HepG2 (cell line): ENCODE results near the gene CELF6. TPM values are rescaled to one million over a fixed set of nuclear protein-coding genes. Genes with fewer than 3 reads are reported as not detected.
A peak's percentile ranks its signal among the peaks of the same experiment; 100 is the strongest.

Experiments used
- ATAC-seq: fragments of 200-7000 bp; cut with Tn5 transposase; 3 replicates; pipeline ENCODE4 v1.9.1; 2020; ENCODE audit warnings: mild to moderate bottlenecking, moderate library complexity
- BruUV-seq: library from RNA; stranded (reverse); fragments of 400-500 nt; replicated peaks from 2 replicates; lab custom pipeline; 2021; lab: Mats Ljungman, UMichigan
- CTCF ChIA-PET: fragments of 300-600 bp; formaldehyde crosslinking; extraction: SDS; loops from one replicate; lab custom pipeline; 2021; ENCODE audit warnings: low total read pairs, inconsistent platforms, low intra/inter-chr PET ratio; lab: Yijun Ruan, JAX
- POLR2A ChIA-PET: fragments of 350-600 bp; sonication (Branson Sonifier 250); formaldehyde crosslinking; loops from one replicate; lab custom pipeline; 2020; ENCODE audit warnings: antibody characterized with exemption, inconsistent platforms; lab: Yijun Ruan, JAX
- DNase-seq: peaks from one replicate; pipeline ENCODE4 v3.0.0-alpha.2; 2015; ENCODE audit warnings: low spot score
- FAIRE-seq: peaks from 3 replicates; lab custom pipeline; 2011; peaks lifted over from hg19 to GRCh38; lab: Jason Lieb, UNC
- H2AFZ ChIP-seq: one replicate; pipeline ENCODE4 v1.6.1; 2011; ENCODE audit warnings: low read length, inconsistent platforms
- H3K27ac ChIP-seq: fragments of 300-600 bp; 3 replicates; pipeline ENCODE4 v1.8.0; 2011; ENCODE audit warnings: mixed run types, mild to moderate bottlenecking, mixed read lengths, low read length, inconsistent platforms; ENCODE audit not compliant: insufficient read depth; ENCODE audit errors: extremely low read length
- H3K27me3 ChIP-seq, 2 experiments: fragments of 200-600 bp in 1 of 2; 2 replicates in 1 of 2; 3 replicates in 1 of 2; pipeline versions ENCODE4 v1.6.0 to v1.8.0; 2011; ENCODE audit warnings: low read length in 2 of 2, mild to moderate bottlenecking in 2 of 2, moderate library complexity in 2 of 2, inconsistent platforms in 1 of 2; ENCODE audit not compliant: insufficient read depth in 2 of 2, control insufficient read depth in 1 of 2
- H3K36me3 ChIP-seq, 2 experiments: fragments of 200-600 bp in 1 of 2; replicated peaks in 1 of 2; 2 replicates in 1 of 2; 3 replicates in 1 of 2; pipeline versions ENCODE4 v1.5.1 to v1.8.0; 2011; ENCODE audit warnings: low read length in 2 of 2, inconsistent platforms in 1 of 2; ENCODE audit not compliant: insufficient read depth in 2 of 2, control insufficient read depth in 1 of 2
- H3K4me1 ChIP-seq: 2 replicates; pipeline ENCODE4 v1.5.1; 2012; ENCODE audit warnings: low read length, inconsistent platforms; ENCODE audit not compliant: insufficient read depth
- H3K4me2 ChIP-seq: 2 replicates; pipeline ENCODE4 v1.6.0; 2011; ENCODE audit warnings: low read depth, low read length, inconsistent platforms
- H3K4me3 ChIP-seq, 3 experiments: fragments of 200-600 bp in 1 of 3; sonication (generic), shearing (Covaris generic) in 1 of 3; replicated peaks in 1 of 3; 2 replicates each; pipeline ENCODE4 v1.5.1; 2011 to 2016; ENCODE audit warnings: low read length in 3 of 3, inconsistent platforms in 2 of 3, low read depth in 2 of 3, mild to moderate bottlenecking in 2 of 3, control low read depth in 1 of 3, mixed read lengths in 1 of 3; ENCODE audit not compliant: insufficient read depth in 1 of 3
- H3K79me2 ChIP-seq: one replicate; pipeline ENCODE4 v1.6.1; 2011; ENCODE audit warnings: low read length, inconsistent platforms; ENCODE audit not compliant: insufficient read depth
- H3K9ac ChIP-seq: 2 replicates; pipeline ENCODE4 v1.6.0; 2011; ENCODE audit warnings: mild to moderate bottlenecking, low read depth, low read length, inconsistent platforms; ENCODE audit not compliant: insufficient read depth
- H3K9me3 ChIP-seq: 2 replicates; pipeline ENCODE4 v1.5.1; 2012; ENCODE audit warnings: mild to moderate bottlenecking, low read length
- H4K20me1 ChIP-seq: 2 replicates; pipeline ENCODE4 v1.6.0; 2011; ENCODE audit warnings: inconsistent platforms, mild to moderate bottlenecking, low read length, moderate library complexity; ENCODE audit not compliant: insufficient read depth
- ESRRA ChIP-seq: sonication (generic); formaldehyde crosslinking; IDR thresholded peaks from 2 replicates; pipeline ENCODE4 v1.5.1; 2020; ENCODE audit warnings: mild to moderate bottlenecking, low read depth, missing genetic modification reagents
- NR2F6 ChIP-seq, 2 experiments: IDR thresholded peaks; 2 replicates each; pipeline ENCODE4 v1.6.1; 2016; ENCODE audit warnings: antibody characterized with exemption in 1 of 2, mild to moderate bottlenecking in 1 of 2
- REL ChIP-seq: sonication (generic); formaldehyde crosslinking; conservative IDR thresholded peaks from 2 replicates; pipeline ENCODE4 v1.8.0; 2022; ENCODE audit warnings: mild to moderate bottlenecking, missing genetic modification reagents, moderate library complexity
- RFX3 ChIP-seq: IDR thresholded peaks from 2 replicates; pipeline ENCODE4 v1.6.1; 2016; ENCODE audit warnings: missing biosample characterization, missing genetic modification reagents
- ZBTB43 ChIP-seq: sonication (generic); formaldehyde crosslinking; conservative IDR thresholded peaks from 2 replicates; pipeline ENCODE4 v1.4.0; 2020; ENCODE audit warnings: missing genetic modification reagents
- ZKSCAN5 ChIP-seq: sonication (generic); formaldehyde crosslinking; IDR thresholded peaks from 2 replicates; pipeline ENCODE4 v1.5.1; 2020; ENCODE audit warnings: mild to moderate bottlenecking, missing genetic modification reagents
- ZNF121 ChIP-seq: sonication (generic); formaldehyde crosslinking; IDR thresholded peaks from 2 replicates; pipeline ENCODE4 v1.5.0; 2020; ENCODE audit warnings: mild to moderate bottlenecking, missing genetic modification reagents
- ZNF513 ChIP-seq: sonication (generic); formaldehyde crosslinking; conservative IDR thresholded peaks from 2 replicates; pipeline ENCODE4 v1.5.0; 2020; ENCODE audit warnings: missing genetic modification reagents
- ZNF547 ChIP-seq: sonication (generic); formaldehyde crosslinking; IDR thresholded peaks from 2 replicates; pipeline ENCODE4 v1.5.1; 2020; ENCODE audit warnings: mild to moderate bottlenecking, missing genetic modification reagents
- ZNF549 ChIP-seq: sonication (generic); formaldehyde crosslinking; IDR thresholded peaks from 2 replicates; pipeline ENCODE4 v1.5.0; 2020; ENCODE audit warnings: missing genetic modification reagents
- ZNF703 ChIP-seq: sonication (generic); formaldehyde crosslinking; IDR thresholded peaks from 2 replicates; pipeline ENCODE4 v1.5.1; 2020; ENCODE audit warnings: missing genetic modification reagents, mild to moderate bottlenecking, moderate library complexity, borderline replicate concordance
- ZSCAN20 ChIP-seq: sonication (generic); formaldehyde crosslinking; IDR thresholded peaks from 2 replicates; pipeline ENCODE4 v1.4.0; 2020; ENCODE audit warnings: missing genetic modification reagents, mild to moderate bottlenecking, borderline replicate concordance
- WGBS: methylation state at CpG from one replicate; pipeline ENCODE4 v1.1.6; 2017; ENCODE audit warnings: low lambda C conversion rate; 5-methylcytosine and 5-hydroxymethylcytosine counted together
- in situ Hi-C: cut with HindIII; loops from 2 replicates; pipeline ENCODE4 v1.10.0; 2017; ENCODE audit warnings: low pct_unique_long_range_greater_than_20kb; ENCODE audit not compliant: extremely low pct_ligation_motif_present
- intact Hi-C: fragments of 100-400 bp; cut with micrococcal nuclease; formaldehyde crosslinking; loops from one replicate; pipeline ENCODE4 v1.10.0; 2022; ENCODE audit not compliant: unreplicated experiment
- polyA plus RNA-seq, 8 experiments: library from polyadenylated mRNA; depleted of rRNA in 3 of 8; stranded (reverse) in 7 of 8; unstranded in 1 of 8; fragments of >200 nt; fragmentation: Illumina TruSeq in 4 of 8; extraction: Trizol in 4 of 8; gene quantifications; 2 replicates each; pipeline versions ENCODE4 v1.2.1 to v1.2.3, GENCODE V29; 2011 to 2016; ENCODE audit warnings: low read depth in 4 of 8, missing spikeins in 1 of 8, mixed read lengths in 1 of 8; ENCODE audit not compliant: insufficient read depth in 1 of 8
- total RNA-seq, 5 experiments: library from RNA; depleted of rRNA; stranded (reverse); fragments of >200 nt; fragmentation: Illumina TruSeq; extraction: Trizol; gene quantifications; 2 replicates each; pipeline ENCODE4 v1.2.3, GENCODE V29; 2016; ENCODE audit warnings: low read depth in 1 of 5
- TF ChIP-seq, protein P1 (sequence below), 2 experiments: IDR thresholded peaks; 2 replicates each; pipeline ENCODE4 v1.6.1; 2011 to 2012; ENCODE audit warnings: low read length in 2 of 2, borderline replicate concordance in 1 of 2, low read depth in 1 of 2, mild to moderate bottlenecking in 1 of 2, moderate library complexity in 1 of 2

Gene CELF6
- total and polyA plus RNA-seq, 2 of the 13 experiments (the other 11 are each of a cell fraction or from before 2014, with no cell fraction given): 0.49 to 0.94 TPM

DNA sequence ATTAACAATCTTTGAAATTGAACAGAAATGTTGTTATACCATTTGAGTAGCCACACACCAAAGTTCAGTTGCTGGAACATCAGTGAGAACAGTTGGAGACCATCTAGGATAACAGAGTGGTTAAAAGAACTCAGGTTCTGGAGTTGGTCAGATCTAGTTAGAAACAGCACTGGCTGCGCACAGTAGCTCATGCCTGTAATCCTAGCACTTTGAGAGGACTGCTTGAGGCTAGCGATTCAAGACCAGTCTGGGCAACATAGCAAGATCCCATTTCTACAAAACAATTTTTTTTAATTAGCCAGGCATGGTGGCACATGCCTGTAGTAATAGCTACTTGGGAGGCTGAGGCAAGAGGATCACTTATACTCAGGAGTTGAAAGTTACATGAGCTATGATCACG lies 81.4 kb downstream of the CELF6 start:
- Histone ChIP-seq H2AFZ (no peak overlapping the region), H3K36me3 (no peaks in the 10 kb centered on the region), H4K20me1 (no peaks in the 10 kb centered on the region), H3K4me2 (no peak overlapping the region), H3K27me3 (peaks cover 0 to 6% of the 10 kb centered on the region in 2 experiments; a peak in 2 of 5 replicates), H3K4me3 (no peak overlapping the region), H3K4me1 (peaks cover 43% of the 10 kb centered on the region), H3K79me2 (no peaks in the 10 kb centered on the region), H3K9me3 (no peaks in the 10 kb centered on the region), H3K9ac (no peak overlapping the region), H3K27ac (no peak overlapping the region)
- DNase-seq: no peak
- no peak for ATAC-seq
- intact Hi-C loops: no loop called here
- FAIRE-seq: peak; percentile 52
- 100% methylated on average over 3 of the region's 3 CpGs for WGBS
- POLR2A ChIA-PET: no interaction called here
- CTCF ChIA-PET: no interaction called here
- peak; percentile 55 for TF ChIP-seq ZNF121 (CRISPR knock-in tag)
- no peak for TF ChIP-seq ESRRA (CRISPR knock-in tag)
- no peak for TF ChIP-seq ZNF513
- in situ Hi-C loops: no loop called here
- no TSS peak for BruUV-seq

GRCh38 chr15:72237853-72238224 lies 82.1 kb downstream of the CELF6 start:
- no peaks in the 10 kb centered on the region for H4K20me1 ChIP-seq
- peak overlapping the region; percentile 72 for H3K4me2 ChIP-seq
- no peak for DNase-seq
- in situ Hi-C loops (no loop called here), intact Hi-C loops (no loop called here)
- no peak overlapping the region for H3K4me3 ChIP-seq
- CTCF ChIA-PET: no interaction called here
- peaks cover 0 to 6% of the 10 kb centered on the region in 2 experiments; a peak in 2 of 5 replicates for H3K27me3 ChIP-seq
- H3K36me3 ChIP-seq: no peaks in the 10 kb centered on the region
- H3K4me1 ChIP-seq: peaks cover 47% of the 10 kb centered on the region
- no peak overlapping the region for H3K9ac ChIP-seq
- H3K79me2 ChIP-seq: no peaks in the 10 kb centered on the region
- no peak overlapping the region for H3K27ac ChIP-seq
- H3K9me3 ChIP-seq: no peaks in the 10 kb centered on the region
- POLR2A ChIA-PET: interaction anchor here (0.7 to 2.0 kb wide), 3 partner anchors 11 to 138 kb away, joined by 3 to 9 read pairs (median 6); partner anchors contain the start of gene HEXA
- 67% methylated on average over 1 of the region's 1 CpG for WGBS
- ATAC-seq: no peak
- FAIRE-seq: no peak
- peak overlapping the region; percentile 32 for H2AFZ ChIP-seq
- BruUV-seq: no TSS peak
- TF ChIP-seq RFX3: no peak
- TF ChIP-seq ZBTB43 (CRISPR knock-in tag): no peak
- no peak for TF ChIP-seq REL
- TF ChIP-seq ZSCAN20 (CRISPR knock-in tag): no peak
- TF ChIP-seq ZNF549: no peak
- TF ChIP-seq ZNF703 (CRISPR knock-in tag): no peak
- no peak for TF ChIP-seq ZNF547 (CRISPR knock-in tag)
- TF ChIP-seq, protein P1, sequence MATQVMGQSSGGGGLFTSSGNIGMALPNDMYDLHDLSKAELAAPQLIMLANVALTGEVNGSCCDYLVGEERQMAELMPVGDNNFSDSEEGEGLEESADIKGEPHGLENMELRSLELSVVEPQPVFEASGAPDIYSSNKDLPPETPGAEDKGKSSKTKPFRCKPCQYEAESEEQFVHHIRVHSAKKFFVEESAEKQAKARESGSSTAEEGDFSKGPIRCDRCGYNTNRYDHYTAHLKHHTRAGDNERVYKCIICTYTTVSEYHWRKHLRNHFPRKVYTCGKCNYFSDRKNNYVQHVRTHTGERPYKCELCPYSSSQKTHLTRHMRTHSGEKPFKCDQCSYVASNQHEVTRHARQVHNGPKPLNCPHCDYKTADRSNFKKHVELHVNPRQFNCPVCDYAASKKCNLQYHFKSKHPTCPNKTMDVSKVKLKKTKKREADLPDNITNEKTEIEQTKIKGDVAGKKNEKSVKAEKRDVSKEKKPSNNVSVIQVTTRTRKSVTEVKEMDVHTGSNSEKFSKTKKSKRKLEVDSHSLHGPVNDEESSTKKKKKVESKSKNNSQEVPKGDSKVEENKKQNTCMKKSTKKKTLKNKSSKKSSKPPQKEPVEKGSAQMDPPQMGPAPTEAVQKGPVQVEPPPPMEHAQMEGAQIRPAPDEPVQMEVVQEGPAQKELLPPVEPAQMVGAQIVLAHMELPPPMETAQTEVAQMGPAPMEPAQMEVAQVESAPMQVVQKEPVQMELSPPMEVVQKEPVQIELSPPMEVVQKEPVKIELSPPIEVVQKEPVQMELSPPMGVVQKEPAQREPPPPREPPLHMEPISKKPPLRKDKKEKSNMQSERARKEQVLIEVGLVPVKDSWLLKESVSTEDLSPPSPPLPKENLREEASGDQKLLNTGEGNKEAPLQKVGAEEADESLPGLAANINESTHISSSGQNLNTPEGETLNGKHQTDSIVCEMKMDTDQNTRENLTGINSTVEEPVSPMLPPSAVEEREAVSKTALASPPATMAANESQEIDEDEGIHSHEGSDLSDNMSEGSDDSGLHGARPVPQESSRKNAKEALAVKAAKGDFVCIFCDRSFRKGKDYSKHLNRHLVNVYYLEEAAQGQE (IDR thresholded peaks at IDR 0.05; ENCODE audit: borderline replicate concordance in 1 of 2, low read depth in 1 of 2, low read length in 2 of 2): no peak
- TF ChIP-seq NR2F6 (IDR thresholded peaks at IDR 0.05): no peak
- TF ChIP-seq NR2F6 (CRISPR knock-in tag; IDR thresholded peaks at IDR 0.05): no peak
- no peak for TF ChIP-seq ZKSCAN5 (CRISPR knock-in tag)
